Ovary (tissue), 3 donors: ENCODE data around the gene TWNK.

Experiments used
- CTCF ChIP-seq, 3 donors: fragments of 450-650 bp in 2 of 3; fragments of 200-600 bp in 1 of 3; IDR thresholded peaks; one replicate each; pipeline versions ENCODE4 v1.5.1 to v1.8.0; 2016 to 2022; ENCODE audit warnings: antibody characterized with exemption in 3 of 3, mild to moderate bottlenecking in 1 of 3
- EP300 ChIP-seq: sonication (generic); formaldehyde crosslinking; IDR thresholded peaks from one replicate; pipeline ENCODE4 v1.6.1; 2017; ENCODE audit warnings: antibody characterized with exemption
- POLR2A ChIP-seq: fragments of 450-650 bp; IDR thresholded peaks from one replicate; pipeline ENCODE4 v1.6.1; 2017; ENCODE audit warnings: antibody characterized with exemption, mild to moderate bottlenecking, moderate library complexity
- donor health status: DM: no; HTN: no; CAD: no.

- TF ChIP-seq POLR2A (no peak), CTCF (IDR thresholded peaks at IDR 0.05) (no peak), EP300 (no peak)
These were observed 42.4 kb downstream of the TWNK start for GRCh38 chr10:101029520-101030295.
